Measurements from ENCODE around the gene CAMKK2.

- no peak for TF ChIP-seq EZH2 (IDR thresholded peaks at IDR 0.05; ENCODE audit: borderline replicate concordance, low read length)
- no peak for TF ChIP-seq CTCF (IDR thresholded peaks at IDR 0.05; ENCODE audit: low read length)
These were observed 2.9 kb downstream of the CAMKK2 start for GRCh38 chr12:121293603-121294002.
